IMR-90 (cell line): ENCODE data around the gene GNG12. TPM values are rescaled to one million over a fixed set of nuclear protein-coding genes. Genes with fewer than 3 reads are reported as not detected.

ENCODE experiments used
- ATAC-seq: fragments of 200-7000 bp; cut with Tn5 transposase; 2 replicates; pipeline ENCODE4 v1.9.1; 2020; ENCODE audit warnings: low read depth, mild to moderate bottlenecking, moderate library complexity
- BruUV-seq: library from RNA; stranded (reverse); fragments of 400-500 nt; replicated peaks from 2 replicates; lab custom pipeline; 2021; lab: Mats Ljungman, UMichigan
- CTCF ChIA-PET: fragments of 300-600 bp; formaldehyde crosslinking; extraction: SDS; loops from one replicate; lab custom pipeline; 2021; ENCODE audit warnings: antibody characterized with exemption; lab: Yijun Ruan, JAX
- POLR2A ChIA-PET: fragments of 300-600 bp; sonication (Branson Sonifier 250); formaldehyde crosslinking; loops from one replicate; lab custom pipeline; 2022; ENCODE audit warnings: antibody characterized with exemption; ENCODE audit not compliant: unreplicated experiment; lab: Charles Lee
- DNase-seq: peaks from one replicate; pipeline ENCODE4 v3.0.0; 2013
- H2AFZ ChIP-seq: replicated peaks from 2 replicates; pipeline ENCODE3; 2013; ENCODE audit warnings: low read length, mild to moderate bottlenecking; ENCODE audit not compliant: poor library complexity
- H2AK5ac ChIP-seq: 2 replicates; pipeline ENCODE4 v1.6.1; 2013; ENCODE audit warnings: low read depth, low read length, inconsistent platforms
- H2AK9ac ChIP-seq: replicated peaks from 2 replicates; pipeline ENCODE3; 2013; ENCODE audit warnings: mild to moderate bottlenecking, low read depth, low read length, moderate library complexity; ENCODE audit not compliant: poor library complexity
- H2BK120ac ChIP-seq: 2 replicates; pipeline ENCODE4 v1.6.1; 2013; ENCODE audit warnings: low read depth, low read length, inconsistent platforms
- H2BK15ac ChIP-seq: 3 replicates; pipeline ENCODE4 v1.6.1; 2013; ENCODE audit warnings: low read depth, low read length, inconsistent platforms
- H2BK20ac ChIP-seq: 2 replicates; pipeline ENCODE4 v1.6.1; 2013; ENCODE audit warnings: low read depth, mild to moderate bottlenecking, inconsistent platforms, low read length, moderate library complexity
- H2BK5ac ChIP-seq: 2 replicates; pipeline ENCODE4 v1.6.1; 2013; ENCODE audit warnings: mild to moderate bottlenecking, low read depth, low read length, inconsistent platforms; ENCODE audit not compliant: poor library complexity, severe bottlenecking
- H3K14ac ChIP-seq: replicated peaks from 2 replicates; pipeline ENCODE4 v1.6.1; 2013; ENCODE audit warnings: low read depth, low read length, inconsistent platforms
- H3K18ac ChIP-seq: 2 replicates; pipeline ENCODE4 v1.6.1; 2013; ENCODE audit warnings: low read depth, low read length, control low read depth
- H3K23ac ChIP-seq: 2 replicates; pipeline ENCODE4 v1.6.1; 2013; ENCODE audit warnings: low read depth, low read length, inconsistent platforms
- H3K27ac ChIP-seq: 2 replicates; pipeline ENCODE4 v1.5.1; 2013; ENCODE audit warnings: mild to moderate bottlenecking, control low read depth, low read length; ENCODE audit not compliant: insufficient read depth
- H3K27me3 ChIP-seq: 2 replicates; pipeline ENCODE4 v1.6.1; 2013; ENCODE audit warnings: low read length; ENCODE audit not compliant: control insufficient read depth, insufficient read depth
- H3K36me3 ChIP-seq: 2 replicates; pipeline ENCODE4 v1.6.1; 2013; ENCODE audit warnings: low read length, mixed read lengths; ENCODE audit not compliant: control insufficient read depth, insufficient read depth
- H3K4ac ChIP-seq: 2 replicates; pipeline ENCODE4 v1.6.1; 2013; ENCODE audit warnings: low read depth, low read length, inconsistent platforms
- H3K4me1 ChIP-seq: 2 replicates; pipeline ENCODE4 v1.6.1; 2013; ENCODE audit warnings: low read length, mixed read lengths; ENCODE audit not compliant: control insufficient read depth, insufficient read depth
- H3K4me2 ChIP-seq: 2 replicates; pipeline ENCODE4 v1.6.1; 2013; ENCODE audit warnings: low read depth, mild to moderate bottlenecking, control low read depth, low read length, moderate library complexity
- H3K4me3 ChIP-seq: 2 replicates; pipeline ENCODE4 v1.5.1; 2013; ENCODE audit warnings: low read depth, mild to moderate bottlenecking, control low read depth, low read length, moderate library complexity; ENCODE audit not compliant: insufficient read depth
- H3K56ac ChIP-seq: 2 replicates; pipeline ENCODE4 v1.6.1; 2013; ENCODE audit warnings: low read length, inconsistent platforms; ENCODE audit not compliant: insufficient read depth; ENCODE audit errors: extremely low read depth
- H3K79me1 ChIP-seq, 2 experiments: 2 replicates each; pipeline ENCODE4 v1.6.1; 2013; ENCODE audit warnings: low read length in 2 of 2, inconsistent platforms in 1 of 2, low read depth in 1 of 2
- H3K9ac ChIP-seq: 2 replicates; pipeline ENCODE4 v1.6.1; 2013; ENCODE audit warnings: low read depth, low read length, control low read depth
- H3K9me1 ChIP-seq: 2 replicates; pipeline ENCODE4 v1.6.1; 2013; ENCODE audit warnings: low read length, inconsistent platforms; ENCODE audit not compliant: insufficient read depth
- H3K9me3 ChIP-seq: 2 replicates; pipeline ENCODE4 v1.6.1; 2013; ENCODE audit warnings: low read length; ENCODE audit not compliant: control insufficient read depth, insufficient read depth
- H4K20me1 ChIP-seq: 2 replicates; pipeline ENCODE4 v1.6.1; 2013; ENCODE audit warnings: low read length, inconsistent platforms; ENCODE audit not compliant: insufficient read depth
- H4K5ac ChIP-seq: 2 replicates; pipeline ENCODE4 v1.6.1; 2013; ENCODE audit warnings: mild to moderate bottlenecking, low read depth, low read length, control low read depth
- H4K8ac ChIP-seq, 2 experiments: 2 replicates each; pipeline ENCODE4 v1.6.1; 2013; ENCODE audit warnings: low read depth in 2 of 2, low read length in 2 of 2, control low read depth in 1 of 2, inconsistent platforms in 1 of 2
- H4K91ac ChIP-seq: 2 replicates; pipeline ENCODE4 v1.6.1; 2013; ENCODE audit warnings: low read depth, low read length, inconsistent platforms; ENCODE audit not compliant: insufficient read depth
- CHD1 ChIP-seq: IDR thresholded peaks from 2 replicates; pipeline ENCODE4 v1.6.1; 2012; ENCODE audit warnings: low read depth, low read length, improper control_type of control experiment
- SMC3 ChIP-seq: fragments of 150-350 bp; IDR thresholded peaks from 2 replicates; pipeline ENCODE4 v1.6.1; 2016; ENCODE audit warnings: low read depth, mild to moderate bottlenecking, antibody characterized with exemption, low read length, moderate library complexity
- WGBS, 2 experiments: methylation state at CpG; one replicate each; pipeline versions ENCODE4 v1.1.5 to v1.1.7; 2013; ENCODE audit warnings: missing lambda C conversion rate in 2 of 2; ENCODE audit not compliant: insufficient read length in 1 of 2; ENCODE audit errors: extremely low coverage in 2 of 2; 5-methylcytosine and 5-hydroxymethylcytosine counted together
- dilution Hi-C: fragments of 300-500 bp; cut with HindIII; formaldehyde crosslinking; loops from one replicate; pipeline ENCODE4 v1.14.3; 2018; ENCODE audit warnings: low sequenced_read_pairs; ENCODE audit not compliant: unreplicated experiment
- in situ Hi-C: fragments of 300-500 bp; cut with MboI; formaldehyde crosslinking; loops from 3 replicates; pipeline ENCODE4 v1.14.3; 2019; ENCODE audit warnings: low sequenced_read_pairs, inconsistent platforms, mixed read lengths
- intact Hi-C: fragments of 100-400 bp; cut with micrococcal nuclease; formaldehyde crosslinking; loops from 2 replicates; pipeline ENCODE4 v1.10.0; 2022
- polyA plus RNA-seq, 3 experiments: library from polyadenylated mRNA; depleted of rRNA; stranded (reverse); fragments of >200 nt; gene quantifications; 2 replicates each; pipeline ENCODE4 v1.2.3, GENCODE V29; 2012; ENCODE audit warnings: low replicate concordance in 1 of 3
- total RNA-seq: library from RNA; depleted of rRNA; stranded (reverse); fragments of >200 nt; gene quantifications from 2 replicates; pipeline ENCODE4 v1.2.3, GENCODE V29; 2012

GNG12 gene
- total and polyA plus RNA-seq, 2 of the 4 experiments (the other 2 are of a cell fraction) = 92.3 to 132 TPM

GRCh38 chr1:67855444-67855843 is 22.2 kb upstream of the GNG12 start:
- no peaks in the 10 kb centered on the region for H3K27me3 ChIP-seq
- H2BK5ac ChIP-seq = peak overlapping the region; percentile 32
- H3K14ac ChIP-seq = no peak overlapping the region
- H3K23ac ChIP-seq = no peak overlapping the region
- H3K56ac ChIP-seq = no peak overlapping the region
- H4K20me1 ChIP-seq = no peaks in the 10 kb centered on the region
- TF ChIP-seq SMC3 = 0 out of 2 replicates have a peak, but pooled peaks have one; percentile 14
- TF ChIP-seq CHD1 = no peak
- ATAC-seq (no peak), DNase-seq (peak; percentile 22)
- peaks cover 6% of the 10 kb centered on the region; the same call in 1 of the 2 replicates for H3K9me1 ChIP-seq
- H3K9me3 ChIP-seq = no peaks in the 10 kb centered on the region
- intact Hi-C loops = no loop called here
- H3K4me3 ChIP-seq = no peak overlapping the region
- peak overlapping the region; percentile 39; the same call in 1 of the 3 replicates for H2BK15ac ChIP-seq
- 45% methylated on average over 2 of the region's 4 CpGs; no CpG with 5 or more reads in 1 of the 2 experiments for WGBS, 2 experiments
- POLR2A ChIA-PET = no interaction called here
- H2BK20ac ChIP-seq = no peak overlapping the region
- peaks cover 6% of the 10 kb centered on the region for H3K4me1 ChIP-seq
- in situ Hi-C loops = loop anchor here (10.0 kb wide), 2 partner anchors 149 to 489 kb away; no protein-coding TSS in a partner anchor
- BruUV-seq = no TSS peak
- CTCF ChIA-PET = interaction anchor here (0.6 kb wide), 1 partner anchor 221 kb away, joined by 3 read pairs; no protein-coding TSS in a partner anchor
- H2AFZ ChIP-seq = no peak overlapping the region
- no peak overlapping the region for H4K5ac ChIP-seq
- peak overlapping the region; percentile 70 for H3K4me2 ChIP-seq
- H3K79me1 ChIP-seq = no peaks in the 10 kb centered on the region
- H2BK120ac ChIP-seq = no peak overlapping the region
- peak overlapping the region; percentile 78; the same call in 1 of the 2 replicates for H3K18ac ChIP-seq
- no peaks in the 10 kb centered on the region for H3K36me3 ChIP-seq
- H2AK5ac ChIP-seq = no peak overlapping the region
- no peak overlapping the region for H3K9ac ChIP-seq
- no peak overlapping the region for H2AK9ac ChIP-seq
- H4K8ac ChIP-seq = no peak overlapping the region; a peak in 1 of 4 replicates
- H4K91ac ChIP-seq = 0 out of 2 replicates have a peak overlapping the region, but pooled peaks have one; percentile 28
- H3K27ac ChIP-seq = peak overlapping the region; percentile 57; the same call in 1 of the 2 replicates
- H3K4ac ChIP-seq = no peak overlapping the region
- dilution Hi-C loops = no loop called here
